HepG2 (cell line): ENCODE measurements around the gene E2F8. TPM values are rescaled to one million over a fixed set of nuclear protein-coding genes. Genes with fewer than 3 reads are reported as not detected.

ENCODE experiments used
- ATAC-seq: fragments of 200-7000 bp; cut with Tn5 transposase; 3 replicates; pipeline ENCODE4 v1.9.1; 2020; ENCODE audit warnings: mild to moderate bottlenecking, moderate library complexity
- BruUV-seq: library from RNA; stranded (reverse); fragments of 400-500 nt; replicated peaks from 2 replicates; lab custom pipeline; 2021; lab: Mats Ljungman, UMichigan
- CTCF ChIA-PET: fragments of 300-600 bp; formaldehyde crosslinking; extraction: SDS; loops from one replicate; lab custom pipeline; 2021; ENCODE audit warnings: low total read pairs, inconsistent platforms, low intra/inter-chr PET ratio; lab: Yijun Ruan, JAX
- POLR2A ChIA-PET: fragments of 350-600 bp; sonication (Branson Sonifier 250); formaldehyde crosslinking; loops from one replicate; lab custom pipeline; 2020; ENCODE audit warnings: antibody characterized with exemption, inconsistent platforms; lab: Yijun Ruan, JAX
- DNase-seq: peaks from one replicate; pipeline ENCODE4 v3.0.0-alpha.2; 2015; ENCODE audit warnings: low spot score
- FAIRE-seq: peaks from 3 replicates; lab custom pipeline; 2011; peaks lifted over from hg19 to GRCh38; lab: Jason Lieb, UNC
- H2AFZ ChIP-seq: one replicate; pipeline ENCODE4 v1.6.1; 2011; ENCODE audit warnings: low read length, inconsistent platforms
- H3K27ac ChIP-seq: fragments of 300-600 bp; 3 replicates; pipeline ENCODE4 v1.8.0; 2011; ENCODE audit warnings: mixed run types, mild to moderate bottlenecking, mixed read lengths, low read length, inconsistent platforms; ENCODE audit not compliant: insufficient read depth; ENCODE audit errors: extremely low read length
- H3K27me3 ChIP-seq, 2 experiments: fragments of 200-600 bp in 1 of 2; 2 replicates in 1 of 2; 3 replicates in 1 of 2; pipeline versions ENCODE4 v1.6.0 to v1.8.0; 2011; ENCODE audit warnings: low read length in 2 of 2, mild to moderate bottlenecking in 2 of 2, moderate library complexity in 2 of 2, inconsistent platforms in 1 of 2; ENCODE audit not compliant: insufficient read depth in 2 of 2, control insufficient read depth in 1 of 2
- H3K36me3 ChIP-seq, 2 experiments: fragments of 200-600 bp in 1 of 2; replicated peaks in 1 of 2; 2 replicates in 1 of 2; 3 replicates in 1 of 2; pipeline versions ENCODE4 v1.5.1 to v1.8.0; 2011; ENCODE audit warnings: low read length in 2 of 2, inconsistent platforms in 1 of 2; ENCODE audit not compliant: insufficient read depth in 2 of 2, control insufficient read depth in 1 of 2
- H3K4me1 ChIP-seq: 2 replicates; pipeline ENCODE4 v1.5.1; 2012; ENCODE audit warnings: low read length, inconsistent platforms; ENCODE audit not compliant: insufficient read depth
- H3K4me2 ChIP-seq: 2 replicates; pipeline ENCODE4 v1.6.0; 2011; ENCODE audit warnings: low read depth, low read length, inconsistent platforms
- H3K4me3 ChIP-seq, 3 experiments: fragments of 200-600 bp in 1 of 3; sonication (generic), shearing (Covaris generic) in 1 of 3; replicated peaks in 1 of 3; 2 replicates each; pipeline ENCODE4 v1.5.1; 2011 to 2016; ENCODE audit warnings: low read length in 3 of 3, inconsistent platforms in 2 of 3, low read depth in 2 of 3, mild to moderate bottlenecking in 2 of 3, control low read depth in 1 of 3, mixed read lengths in 1 of 3; ENCODE audit not compliant: insufficient read depth in 1 of 3
- H3K79me2 ChIP-seq: one replicate; pipeline ENCODE4 v1.6.1; 2011; ENCODE audit warnings: low read length, inconsistent platforms; ENCODE audit not compliant: insufficient read depth
- H3K9ac ChIP-seq: 2 replicates; pipeline ENCODE4 v1.6.0; 2011; ENCODE audit warnings: mild to moderate bottlenecking, low read depth, low read length, inconsistent platforms; ENCODE audit not compliant: insufficient read depth
- H3K9me3 ChIP-seq: 2 replicates; pipeline ENCODE4 v1.5.1; 2012; ENCODE audit warnings: mild to moderate bottlenecking, low read length
- H4K20me1 ChIP-seq: 2 replicates; pipeline ENCODE4 v1.6.0; 2011; ENCODE audit warnings: inconsistent platforms, mild to moderate bottlenecking, low read length, moderate library complexity; ENCODE audit not compliant: insufficient read depth
- CSRNP2 ChIP-seq: sonication (generic); formaldehyde crosslinking; conservative IDR thresholded peaks from 2 replicates; pipeline ENCODE4 v1.8.0; 2022; ENCODE audit warnings: low read depth, missing genetic modification reagents
- FOXJ3 ChIP-seq: sonication (generic); formaldehyde crosslinking; IDR thresholded peaks from 2 replicates; pipeline ENCODE4 v1.4.0; 2020; ENCODE audit warnings: missing genetic modification reagents, mild to moderate bottlenecking, borderline replicate concordance
- YEATS4 ChIP-seq: sonication (generic); formaldehyde crosslinking; IDR thresholded peaks from 2 replicates; pipeline ENCODE4 v1.4.0; 2020; ENCODE audit warnings: missing genetic modification reagents, borderline replicate concordance
- WGBS: methylation state at CpG from one replicate; pipeline ENCODE4 v1.1.6; 2017; ENCODE audit warnings: low lambda C conversion rate; 5-methylcytosine and 5-hydroxymethylcytosine counted together
- in situ Hi-C: cut with HindIII; loops from 2 replicates; pipeline ENCODE4 v1.10.0; 2017; ENCODE audit warnings: low pct_unique_long_range_greater_than_20kb; ENCODE audit not compliant: extremely low pct_ligation_motif_present
- intact Hi-C: fragments of 100-400 bp; cut with micrococcal nuclease; formaldehyde crosslinking; loops from one replicate; pipeline ENCODE4 v1.10.0; 2022; ENCODE audit not compliant: unreplicated experiment
- polyA plus RNA-seq, 8 experiments: library from polyadenylated mRNA; depleted of rRNA in 3 of 8; stranded (reverse) in 7 of 8; unstranded in 1 of 8; fragments of >200 nt; fragmentation: Illumina TruSeq in 4 of 8; extraction: Trizol in 4 of 8; gene quantifications; 2 replicates each; pipeline versions ENCODE4 v1.2.1 to v1.2.3, GENCODE V29; 2011 to 2016; ENCODE audit warnings: low read depth in 4 of 8, missing spikeins in 1 of 8, mixed read lengths in 1 of 8; ENCODE audit not compliant: insufficient read depth in 1 of 8
- total RNA-seq, 5 experiments: library from RNA; depleted of rRNA; stranded (reverse); fragments of >200 nt; fragmentation: Illumina TruSeq; extraction: Trizol; gene quantifications; 2 replicates each; pipeline ENCODE4 v1.2.3, GENCODE V29; 2016; ENCODE audit warnings: low read depth in 1 of 5
- TF ChIP-seq, protein P1 (sequence below): sonication (generic); formaldehyde crosslinking; conservative IDR thresholded peaks from 2 replicates; pipeline ENCODE4 v1.5.0; 2020; ENCODE audit warnings: missing genetic modification reagents

The E2F8 gene
- total and polyA plus RNA-seq, 2 of the 13 experiments (the other 11 are each of a cell fraction or from before 2014, with no cell fraction given) = 3.3 to 8.9 TPM

- Histone ChIP-seq H3K4me1 (no peaks in the 10 kb centered on the region), H3K9ac (no peak overlapping the region), H3K4me3 (no peak overlapping the region), H4K20me1 (no peaks in the 10 kb centered on the region), H3K79me2 (no peaks in the 10 kb centered on the region), H3K36me3 (no peaks in the 10 kb centered on the region), H3K9me3 (no peaks in the 10 kb centered on the region), H3K4me2 (no peak overlapping the region), H3K27ac (no peak overlapping the region), H3K27me3 (0 out of 5 replicates have a peak, but pooled peaks cover 0 to 4% of the 10 kb centered on the region in 2 experiments), H2AFZ (no peak overlapping the region)
- FAIRE-seq = no peak
- no peak for DNase-seq
- 28% methylated on average over 3 of the region's 3 CpGs for WGBS
- ChIA-PET POLR2A (no interaction called here), CTCF (no interaction called here)
- ATAC-seq = no peak
- intact Hi-C loops = no loop called here
- BruUV-seq = no TSS peak
- in situ Hi-C loops = no loop called here
- no peak for TF ChIP-seq CSRNP2
- TF ChIP-seq YEATS4 (CRISPR knock-in tag) = no peak
- TF ChIP-seq, protein P1, sequence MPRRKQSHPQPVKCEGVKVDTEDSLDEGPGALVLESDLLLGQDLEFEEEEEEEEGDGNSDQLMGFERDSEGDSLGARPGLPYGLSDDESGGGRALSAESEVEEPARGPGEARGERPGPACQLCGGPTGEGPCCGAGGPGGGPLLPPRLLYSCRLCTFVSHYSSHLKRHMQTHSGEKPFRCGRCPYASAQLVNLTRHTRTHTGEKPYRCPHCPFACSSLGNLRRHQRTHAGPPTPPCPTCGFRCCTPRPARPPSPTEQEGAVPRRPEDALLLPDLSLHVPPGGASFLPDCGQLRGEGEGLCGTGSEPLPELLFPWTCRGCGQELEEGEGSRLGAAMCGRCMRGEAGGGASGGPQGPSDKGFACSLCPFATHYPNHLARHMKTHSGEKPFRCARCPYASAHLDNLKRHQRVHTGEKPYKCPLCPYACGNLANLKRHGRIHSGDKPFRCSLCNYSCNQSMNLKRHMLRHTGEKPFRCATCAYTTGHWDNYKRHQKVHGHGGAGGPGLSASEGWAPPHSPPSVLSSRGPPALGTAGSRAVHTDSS (CRISPR knock-in tag) = no peak
- TF ChIP-seq FOXJ3 (CRISPR knock-in tag) = no peak
Measured at GRCh38 chr11:19216709-19217374, 23.9 kb downstream of the E2F8 start.
